CD4-positive, CD25-positive, alpha-beta regulatory T cell (primary cell): Measurements from ENCODE around the gene CADM3. TPM values are rescaled to one million over a fixed set of nuclear protein-coding genes. Genes with fewer than 3 reads are reported as not detected.

Experiments
- ATAC-seq, 2 donors: fragments of 150-1000 bp; cut with Tn5 transposase; one replicate each; pipeline ENCODE4 v1.10.0; 2021; ENCODE audit warnings: low read depth in 2 of 2, moderate number of reproducible peaks in 2 of 2, moderate library complexity in 1 of 2
- DNase-seq, 3 donors: peaks; one replicate each; pipeline versions ENCODE4 v3.0.0 to v3.0.0-alpha.2; 2012 to 2022; ENCODE audit warnings: mixed read lengths in 1 of 3
- H3K27ac ChIP-seq: one replicate; pipeline ENCODE4 v1.7.0; 2013; ENCODE audit warnings: mild to moderate bottlenecking, low read length; ENCODE audit not compliant: insufficient read depth, poor library complexity, severe bottlenecking
- H3K27me3 ChIP-seq: one replicate; pipeline ENCODE4 v1.7.0; 2013; ENCODE audit warnings: low read length; ENCODE audit not compliant: control insufficient read depth, insufficient read depth
- H3K36me3 ChIP-seq: one replicate; pipeline ENCODE4 v1.7.0; 2013; ENCODE audit warnings: mild to moderate bottlenecking, low read length, moderate library complexity; ENCODE audit not compliant: control insufficient read depth, insufficient read depth
- H3K4me1 ChIP-seq: 2 replicates; pipeline ENCODE4 v1.7.0; 2013; ENCODE audit warnings: mild to moderate bottlenecking, low read length; ENCODE audit not compliant: insufficient read depth, control insufficient read depth, poor library complexity, severe bottlenecking
- H3K4me3 ChIP-seq: one replicate; pipeline ENCODE4 v1.7.0; 2013; ENCODE audit warnings: low read depth, mild to moderate bottlenecking, low read length, moderate library complexity
- H3K9me3 ChIP-seq, 2 experiments: 1 replicate in 1 of 2; 2 replicates in 1 of 2; pipeline ENCODE4 v1.7.0; 2013; ENCODE audit warnings: low read length in 2 of 2, mild to moderate bottlenecking in 1 of 2, moderate library complexity in 1 of 2; ENCODE audit not compliant: control insufficient read depth in 2 of 2
- H3K27ac Mint-ChIP-seq, 3 donors: one replicate each; pipeline ENCODE4 v1.8.0; 2020 to 2022; ENCODE audit warnings: mild to moderate bottlenecking in 3 of 3, mixed read lengths in 3 of 3, moderate library complexity in 2 of 3
- H3K27me3 Mint-ChIP-seq: one replicate; pipeline ENCODE4 v1.8.0; 2022; ENCODE audit warnings: mild to moderate bottlenecking, mixed read lengths
- H3K36me3 Mint-ChIP-seq: one replicate; pipeline ENCODE4 v1.8.0; 2020; ENCODE audit warnings: mixed read lengths
- H3K4me1 Mint-ChIP-seq, 4 donors: one replicate each; pipeline ENCODE4 v1.8.0; 2020 to 2022; ENCODE audit warnings: mixed read lengths in 4 of 4, mild to moderate bottlenecking in 1 of 4
- H3K4me3 Mint-ChIP-seq, 4 donors: one replicate each; pipeline ENCODE4 v1.8.0; 2020 to 2022; ENCODE audit warnings: mild to moderate bottlenecking in 4 of 4, mixed read lengths in 4 of 4, moderate library complexity in 3 of 4
- H3K9me3 Mint-ChIP-seq, 7 donors: one replicate each; pipeline ENCODE4 v1.8.0; 2020 to 2022; ENCODE audit warnings: mixed read lengths in 7 of 7, mild to moderate bottlenecking in 3 of 7, moderate library complexity in 2 of 7
- polyA plus RNA-seq, 4 donors: library from polyadenylated mRNA; unstranded; fragments of 300-500 nt; fragmentation: Illumina TruSeq; gene quantifications; one replicate each; pipeline ENCODE4 v1.2.3, GENCODE V29; 2021
- total RNA-seq: library from RNA; stranded (reverse); gene quantifications from one replicate; pipeline ENCODE4 v1.2.3, GENCODE V29; 2022

The CADM3 gene
- total and polyA plus RNA-seq, 5 donors from 2014 or later, result not detected

DNA sequence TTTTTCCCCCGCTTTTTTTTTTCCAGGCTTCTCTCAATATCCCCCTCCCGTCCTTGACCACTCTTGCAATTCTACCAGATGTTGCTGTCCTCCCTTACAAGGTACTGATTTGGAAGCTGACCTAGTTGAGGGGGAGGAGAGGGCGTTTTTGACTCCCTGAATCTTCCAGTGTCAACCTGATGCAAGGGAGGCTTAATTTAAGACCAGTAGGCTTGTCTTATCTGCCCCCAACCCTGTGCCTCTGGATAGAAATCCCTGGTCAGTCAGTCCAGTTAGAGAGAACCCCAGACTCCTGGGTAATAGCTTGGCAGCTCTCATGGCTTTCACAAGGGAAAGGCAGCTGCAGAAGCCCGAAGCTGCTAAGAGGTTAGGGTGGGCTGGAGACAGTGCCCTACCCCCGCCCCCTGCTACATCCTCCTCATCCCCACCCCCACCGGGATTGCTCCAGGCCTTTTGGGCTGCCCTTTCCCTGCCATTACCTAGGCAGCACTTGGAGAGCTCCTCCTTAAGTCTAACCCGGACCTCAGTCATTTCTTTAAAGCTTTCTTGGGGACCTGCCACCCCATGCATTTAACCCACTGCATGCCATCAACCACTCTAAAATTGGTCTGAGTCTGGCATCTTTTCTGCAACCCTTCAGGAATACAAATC is 36.9 kb downstream of the CADM3 start:
- Histone ChIP-seq H3K27me3 (no peaks in the 10 kb centered on the region), H3K27ac (no peak overlapping the region), H3K4me3 (no peak overlapping the region), H3K4me1 (no peaks in the 10 kb centered on the region), H3K9me3 (no peaks in the 10 kb centered on the region), H3K36me3 (no peaks in the 10 kb centered on the region)
- Mint-ChIP-seq H3K27ac (no peak overlapping the region), H3K27me3 (peaks cover 42% of the 10 kb centered on the region), H3K36me3 (no peaks in the 10 kb centered on the region), H3K9me3 (peaks cover 0 to 1% (median 0%) of the 10 kb centered on the region in 7 donors), H3K4me3 (no peak overlapping the region), H3K4me1 (peaks cover 0 to 4% (median under 1%) of the 10 kb centered on the region in 4 donors)
- ATAC-seq (no peak), DNase-seq (no peak)

DNA sequence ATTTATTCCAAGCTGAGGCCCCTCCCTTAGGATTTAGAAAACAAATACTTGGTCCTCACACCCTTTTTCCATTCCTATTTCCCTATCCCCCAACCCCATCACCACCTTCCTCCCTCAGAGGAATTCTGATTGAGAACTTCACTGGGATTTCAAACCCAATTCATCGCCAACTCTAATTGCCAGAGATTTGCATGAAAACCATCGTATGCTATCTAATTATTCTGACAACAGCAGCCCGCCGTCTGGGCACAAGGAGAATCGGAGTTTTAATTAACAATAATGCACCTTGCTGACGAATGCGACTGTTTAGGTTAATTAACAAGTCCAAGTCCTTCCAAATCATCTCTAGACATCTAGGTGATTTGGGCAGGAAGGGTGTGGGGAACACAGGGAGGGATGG is 37.6 kb downstream of the CADM3 start:
- no peak overlapping the region for H3K4me3 Mint-ChIP-seq
- DNase-seq (no peak), ATAC-seq (no peak)
- H3K4me1 Mint-ChIP-seq, result peaks cover 0 to 4% (median 1%) of the 10 kb centered on the region in 4 donors
- H3K36me3 Mint-ChIP-seq, result no peaks in the 10 kb centered on the region
- Histone ChIP-seq H3K36me3 (no peaks in the 10 kb centered on the region), H3K9me3 (no peaks in the 10 kb centered on the region), H3K4me1 (no peaks in the 10 kb centered on the region), H3K27ac (no peak overlapping the region), H3K4me3 (no peak overlapping the region), H3K27me3 (peaks cover 3% of the 10 kb centered on the region)
- no peak overlapping the region for H3K27ac Mint-ChIP-seq
- H3K27me3 Mint-ChIP-seq, result peaks cover 47% of the 10 kb centered on the region
- peaks cover 0 to 1% (median 0%) of the 10 kb centered on the region in 7 donors for H3K9me3 Mint-ChIP-seq

DNA sequence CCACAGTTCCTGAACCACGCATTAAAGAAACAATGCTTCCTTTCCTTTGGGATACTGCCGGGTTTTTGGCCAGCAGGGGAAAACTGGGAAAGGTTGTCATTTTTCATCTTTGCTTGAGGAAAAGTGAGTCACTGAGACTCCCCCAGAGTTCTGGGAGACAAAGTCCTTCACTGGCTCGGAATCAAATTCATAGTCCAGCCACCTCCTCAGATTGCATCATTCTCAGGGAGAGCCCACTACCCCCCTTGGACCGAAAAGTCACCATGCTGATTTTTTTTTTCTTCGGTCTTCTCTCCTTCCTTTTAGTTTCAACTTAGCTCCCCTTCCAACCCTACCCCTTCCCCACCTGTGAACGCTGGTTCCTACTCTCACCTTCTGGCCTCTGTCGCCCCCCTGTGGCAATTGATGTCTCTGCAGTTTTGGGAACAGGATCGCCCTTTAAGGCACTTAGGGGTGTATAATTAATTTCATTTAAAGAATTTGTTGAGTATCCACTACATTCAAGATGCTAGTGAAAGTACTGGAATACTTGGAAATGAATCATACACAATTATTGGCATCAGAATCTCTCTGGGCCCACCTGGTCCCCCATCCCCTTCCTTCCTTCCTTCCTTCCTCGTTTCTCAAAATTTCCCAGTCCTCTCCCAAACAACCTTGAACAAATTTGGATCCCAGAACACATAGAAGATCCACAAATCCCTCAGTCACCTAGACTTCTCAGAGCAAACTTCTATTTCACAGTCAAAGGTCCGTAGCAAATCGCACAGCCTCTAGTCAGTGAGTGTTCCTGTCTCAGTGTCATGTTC is 40.1 kb downstream of the CADM3 start:
- H3K9me3 ChIP-seq, result no peaks in the 10 kb centered on the region
- DNase-seq (peak in 2 of 3 donors; percentile 10 to 38), ATAC-seq (no peak)
- H3K4me3 ChIP-seq, result no peak overlapping the region
- Mint-ChIP-seq H3K36me3 (no peaks in the 10 kb centered on the region), H3K27ac (no peak overlapping the region), H3K27me3 (peaks cover 43% of the 10 kb centered on the region), H3K4me1 (peaks cover 0 to 4% (median 1%) of the 10 kb centered on the region in 4 donors), H3K9me3 (peaks cover 0 to 1% (median 0%) of the 10 kb centered on the region in 7 donors), H3K4me3 (no peak overlapping the region)
- H3K36me3 ChIP-seq, result no peaks in the 10 kb centered on the region
- H3K27me3 ChIP-seq, result peaks cover 3% of the 10 kb centered on the region
- H3K4me1 ChIP-seq, result no peaks in the 10 kb centered on the region
- no peak overlapping the region for H3K27ac ChIP-seq

DNA sequence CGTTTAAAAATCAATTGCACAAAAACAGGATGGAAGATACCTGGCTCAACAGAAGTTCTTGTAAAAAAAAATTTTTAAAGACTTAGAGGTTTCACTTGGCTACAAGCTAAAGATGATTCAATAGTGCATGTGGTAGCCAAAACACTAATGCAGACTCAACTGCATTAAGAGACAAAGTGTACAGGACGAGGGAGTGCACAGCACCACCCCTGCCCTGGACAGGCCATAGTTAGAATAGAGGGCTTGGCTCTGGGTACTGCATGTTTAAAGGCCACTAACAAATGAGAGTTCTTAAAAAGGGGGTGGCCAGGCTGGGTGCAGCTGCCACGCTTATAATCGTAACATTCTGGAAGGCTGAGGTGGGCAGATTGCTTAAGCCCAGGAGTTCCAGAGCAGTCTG is 41.2 kb downstream of the CADM3 start:
- Mint-ChIP-seq H3K9me3 (peaks cover 0 to 1% (median 0%) of the 10 kb centered on the region in 7 donors), H3K27me3 (peaks cover 38% of the 10 kb centered on the region), H3K27ac (no peak overlapping the region), H3K4me3 (no peak overlapping the region), H3K36me3 (no peaks in the 10 kb centered on the region), H3K4me1 (peaks cover 0 to 4% (median 1%) of the 10 kb centered on the region in 4 donors)
- Histone ChIP-seq H3K36me3 (no peaks in the 10 kb centered on the region), H3K27ac (no peak overlapping the region), H3K27me3 (peaks cover 3% of the 10 kb centered on the region), H3K4me3 (no peak overlapping the region), H3K4me1 (no peaks in the 10 kb centered on the region), H3K9me3 (no peaks in the 10 kb centered on the region)
- ATAC-seq (no peak), DNase-seq (no peak)

DNA sequence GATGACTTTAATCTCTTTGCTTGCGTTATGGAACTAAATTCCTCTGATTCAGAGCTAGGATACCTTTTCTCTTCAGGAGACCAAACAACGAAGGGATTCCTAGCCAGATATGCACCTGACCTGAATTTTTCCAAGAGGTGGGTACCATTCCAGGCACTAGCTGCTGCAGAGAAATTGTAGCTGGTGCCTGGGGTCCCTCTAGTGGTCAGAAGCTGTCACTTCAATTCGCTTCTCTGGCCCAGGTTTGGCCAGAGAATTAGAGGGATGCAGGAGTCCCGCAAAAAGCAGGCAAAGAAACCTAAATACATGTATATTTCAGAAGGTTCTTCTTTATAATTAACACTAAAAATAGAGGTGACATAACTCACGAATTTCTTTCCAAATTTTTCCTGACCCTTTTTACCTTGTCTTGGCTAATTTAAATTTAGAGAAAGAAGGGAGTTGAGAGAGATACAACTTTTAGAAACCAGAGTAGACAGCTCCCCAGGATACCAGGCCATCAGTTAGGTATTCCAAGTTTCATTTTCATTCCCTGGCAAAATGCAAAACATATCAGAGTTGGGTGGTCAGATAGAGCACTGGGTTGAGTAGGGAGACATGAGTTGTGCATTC is 42.8 kb downstream of the CADM3 start:
- peak in 1 of 2 donors; percentile 50 for ATAC-seq
- Histone ChIP-seq H3K36me3 (no peaks in the 10 kb centered on the region), H3K9me3 (no peaks in the 10 kb centered on the region), H3K27ac (no peak overlapping the region), H3K27me3 (peaks cover 3% of the 10 kb centered on the region), H3K4me1 (no peaks in the 10 kb centered on the region), H3K4me3 (no peak overlapping the region)
- peaks cover 0 to 4% (median 1%) of the 10 kb centered on the region in 4 donors for H3K4me1 Mint-ChIP-seq
- H3K36me3 Mint-ChIP-seq, result no peaks in the 10 kb centered on the region
- DNase-seq, result peak; percentile 3 to 32 (median 17)
- peaks cover 25% of the 10 kb centered on the region for H3K27me3 Mint-ChIP-seq
- peak overlapping the region in 1 of 3 donors; percentile 8 for H3K27ac Mint-ChIP-seq
- no peak overlapping the region for H3K4me3 Mint-ChIP-seq
- peaks cover 0 to 1% (median 0%) of the 10 kb centered on the region in 7 donors for H3K9me3 Mint-ChIP-seq

DNA sequence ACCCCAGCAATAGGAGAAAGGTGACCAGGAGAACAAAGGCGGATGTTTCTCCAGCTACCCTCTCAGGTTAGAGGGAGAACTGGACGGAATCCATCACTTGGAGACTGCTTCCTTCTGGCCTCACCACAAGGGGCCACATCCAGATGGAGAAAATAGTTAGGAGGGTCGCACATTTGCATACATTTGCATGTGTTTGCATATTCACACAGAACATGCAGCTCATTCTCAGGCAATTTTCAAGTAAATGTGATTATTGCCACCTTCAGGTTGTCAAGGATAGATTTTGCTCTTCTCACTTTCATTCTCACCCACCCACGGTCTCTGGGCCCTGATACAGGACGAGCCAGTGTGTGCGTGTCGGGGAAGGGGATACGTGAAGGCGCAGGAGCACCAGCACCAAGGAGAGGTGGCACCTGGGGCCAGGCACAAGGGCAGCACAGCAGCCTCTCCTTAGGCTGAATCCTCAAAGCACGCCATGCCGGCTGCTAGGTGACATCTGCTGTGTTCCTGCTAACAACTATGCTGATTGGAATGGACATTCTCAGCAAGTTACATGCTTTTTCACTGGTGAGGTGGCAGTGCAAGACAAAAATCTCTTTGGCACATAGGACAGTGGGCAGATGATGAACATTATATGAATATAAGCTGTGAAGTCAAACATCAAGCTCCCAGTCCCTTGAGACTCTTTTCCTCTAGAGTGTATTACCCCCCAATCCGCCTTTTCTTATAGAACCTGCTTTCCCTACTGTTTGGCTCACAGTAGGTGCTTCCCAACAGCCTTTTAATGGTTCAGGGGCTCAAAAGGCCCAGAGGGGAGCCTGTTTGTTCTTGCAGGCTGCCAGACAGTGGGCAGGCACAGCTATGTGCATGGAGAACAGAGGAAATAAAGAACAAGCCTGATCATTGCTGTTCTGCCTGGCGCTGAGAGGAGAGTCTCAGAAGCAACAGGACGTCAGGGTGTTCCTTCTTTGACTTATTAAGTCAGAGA is 47.5 kb downstream of the CADM3 start:
- H3K27me3 ChIP-seq, result peaks cover 3% of the 10 kb centered on the region
- Mint-ChIP-seq H3K36me3 (no peaks in the 10 kb centered on the region), H3K27ac (no peak overlapping the region), H3K27me3 (peaks cover 9% of the 10 kb centered on the region), H3K9me3 (no peaks in the 10 kb centered on the region), H3K4me3 (no peak overlapping the region), H3K4me1 (no peaks in the 10 kb centered on the region)
- H3K4me3 ChIP-seq, result no peak overlapping the region
- no peaks in the 10 kb centered on the region for H3K4me1 ChIP-seq
- ATAC-seq, result no peak
- H3K9me3 ChIP-seq, result no peaks in the 10 kb centered on the region
- DNase-seq, result no peak
- H3K27ac ChIP-seq, result no peak overlapping the region
- H3K36me3 ChIP-seq, result no peaks in the 10 kb centered on the region
